Endothelial cell of umbilical vein (primary cell): ENCODE results near the gene ITIH4. TPM values are rescaled to one million over a fixed set of nuclear protein-coding genes. Genes with fewer than 3 reads are reported as not detected.

Experiments
- BruUV-seq: library from RNA; stranded (reverse); fragments of 400-500 nt; replicated peaks from 2 replicates; lab custom pipeline; 2021; lab: Mats Ljungman, UMichigan
- CTCF ChIA-PET: fragments of 300-600, 350-600 bp; sonication (Branson Sonifier 250); formaldehyde crosslinking; loops from one replicate; lab custom pipeline; 2021; ENCODE audit warnings: antibody characterized with exemption, inconsistent platforms; lab: Charles Lee
- POLR2A ChIA-PET: fragments of 300-600, 350-600 bp; sonication (Branson Sonifier 250); formaldehyde crosslinking; loops from one replicate; lab custom pipeline; 2021; ENCODE audit warnings: antibody characterized with exemption, inconsistent platforms; lab: Charles Lee
- DNase-seq: peaks from one replicate; pipeline ENCODE4 v3.0.0-alpha.2; 2011; ENCODE audit warnings: low read depth, low spot score
- FAIRE-seq: peaks from 2 replicates; lab custom pipeline; 2011; peaks lifted over from hg19 to GRCh38; lab: Jason Lieb, UNC
- H2AFZ ChIP-seq: 2 replicates; pipeline ENCODE4 v1.6.0; 2012; ENCODE audit warnings: low read depth, low read length, control low read depth, inconsistent platforms
- H3K27ac ChIP-seq: 2 replicates; pipeline ENCODE4 v1.5.1; 2011; ENCODE audit warnings: low read depth, mild to moderate bottlenecking, control low read depth, low read length, moderate library complexity; ENCODE audit not compliant: insufficient read depth
- H3K27me3 ChIP-seq, 2 experiments: 2 replicates each; pipeline versions ENCODE4 v1.6.0 to v1.6.1; 2011; ENCODE audit warnings: low read length in 2 of 2, mixed read lengths in 1 of 2; ENCODE audit not compliant: control insufficient read depth in 2 of 2, insufficient read depth in 2 of 2
- H3K36me3 ChIP-seq, 2 experiments: 2 replicates in 1 of 2; 3 replicates in 1 of 2; pipeline ENCODE4 v1.5.1; 2011; ENCODE audit warnings: low read length in 2 of 2, mild to moderate bottlenecking in 1 of 2, moderate library complexity in 1 of 2; ENCODE audit not compliant: control insufficient read depth in 2 of 2, insufficient read depth in 2 of 2; ENCODE audit errors: extremely low read depth in 1 of 2
- H3K4me1 ChIP-seq: 3 replicates; pipeline ENCODE4 v1.5.1; 2011; ENCODE audit warnings: mild to moderate bottlenecking, low read length; ENCODE audit not compliant: control insufficient read depth, insufficient read depth; ENCODE audit errors: extremely low read depth
- H3K4me2 ChIP-seq: 2 replicates; pipeline ENCODE4 v1.6.1; 2011; ENCODE audit warnings: low read length, control low read depth, mixed read lengths; ENCODE audit not compliant: insufficient read depth
- H3K4me3 ChIP-seq, 3 experiments: fragments of 200-600 bp in 1 of 3; sonication (generic), shearing (Covaris generic) in 1 of 3; replicated peaks in 1 of 3; 2 replicates each; pipeline ENCODE4 v1.5.1; 2011 to 2016; ENCODE audit warnings: control low read depth in 3 of 3, low read length in 3 of 3, mild to moderate bottlenecking in 2 of 3, inconsistent platforms in 1 of 3, low read depth in 1 of 3, moderate library complexity in 1 of 3; ENCODE audit not compliant: insufficient read depth in 1 of 3
- H3K79me2 ChIP-seq: 2 replicates; pipeline ENCODE4 v1.6.0; 2012; ENCODE audit warnings: low read length, inconsistent platforms; ENCODE audit not compliant: control insufficient read depth, insufficient read depth
- H3K9ac ChIP-seq: replicated peaks from 2 replicates; pipeline ENCODE3; 2011; ENCODE audit warnings: low read length, control low read depth; ENCODE audit not compliant: insufficient read depth; ENCODE audit errors: extremely low read depth
- H3K9me1 ChIP-seq: replicated peaks from 3 replicates; pipeline ENCODE4 v1.6.0; 2011; ENCODE audit warnings: mild to moderate bottlenecking, low read length; ENCODE audit not compliant: control insufficient read depth, insufficient read depth; ENCODE audit errors: extremely low read depth
- H3K9me3 ChIP-seq: replicated peaks from 2 replicates; pipeline ENCODE4 v1.5.1; 2012; ENCODE audit warnings: low read length, inconsistent platforms; ENCODE audit not compliant: control insufficient read depth, insufficient read depth
- H4K20me1 ChIP-seq: replicated peaks from 2 replicates; pipeline ENCODE3; 2011; ENCODE audit warnings: mild to moderate bottlenecking, low read length; ENCODE audit not compliant: control insufficient read depth, insufficient read depth; ENCODE audit errors: extremely low read depth
- CTCF ChIP-seq, 2 donors: IDR thresholded peaks; 1 replicate in 1 of 2; 2 replicates in 1 of 2; pipeline ENCODE4 v1.5.1; 2011; ENCODE audit warnings: low read length in 2 of 2, mild to moderate bottlenecking in 2 of 2, moderate library complexity in 2 of 2, control low read depth in 1 of 2, inconsistent platforms in 1 of 2, low read depth in 1 of 2; ENCODE audit not compliant: insufficient read depth in 1 of 2; ENCODE audit errors: extremely low read depth in 1 of 2
- EZH2 ChIP-seq: IDR thresholded peaks from 2 replicates; pipeline ENCODE4 v1.6.1; 2012; ENCODE audit warnings: borderline replicate concordance, low read depth, mild to moderate bottlenecking, moderate library complexity, low read length, inconsistent platforms; ENCODE audit not compliant: severe bottlenecking
- FOS ChIP-seq: IDR thresholded peaks from 2 replicates; pipeline ENCODE4 v1.6.1; 2011; ENCODE audit warnings: mild to moderate bottlenecking, low read length, moderate library complexity, borderline replicate concordance; ENCODE audit not compliant: insufficient read depth
- GATA2 ChIP-seq: IDR thresholded peaks from 2 replicates; pipeline ENCODE4 v1.7.0; 2011; ENCODE audit warnings: low read depth, mild to moderate bottlenecking, moderate library complexity, mixed read lengths, low read length; ENCODE audit not compliant: insufficient read length, insufficient read depth
- JUN ChIP-seq: IDR thresholded peaks from 2 replicates; pipeline ENCODE4 v1.6.1; 2011; ENCODE audit warnings: borderline replicate concordance, low read depth; ENCODE audit not compliant: insufficient read length, insufficient read depth
- MAX ChIP-seq: IDR thresholded peaks from 2 replicates; pipeline ENCODE4 v1.6.1; 2011; ENCODE audit not compliant: insufficient read depth, insufficient read length
- MYC ChIP-seq: IDR thresholded peaks from one replicate; pipeline ENCODE4 v1.6.1; 2011; ENCODE audit warnings: mild to moderate bottlenecking, low read depth, low read length
- POLR2A ChIP-seq: IDR thresholded peaks from 2 replicates; pipeline ENCODE4 v1.6.1; 2012; ENCODE audit warnings: low read depth, mild to moderate bottlenecking, control low read depth, low read length
- POLR2AphosphoS5 ChIP-seq: IDR thresholded peaks from 2 replicates; pipeline ENCODE4 v1.6.1; 2012; ENCODE audit warnings: low read depth, mild to moderate bottlenecking, control low read depth, low read length, moderate library complexity; ENCODE audit not compliant: insufficient read depth
- dilution Hi-C: fragments of 300-500 bp; cut with MboI; formaldehyde crosslinking; loops from one replicate; pipeline ENCODE4 v1.15.0; 2019; ENCODE audit warnings: low sequenced_read_pairs; ENCODE audit not compliant: extremely low pct_ligation_motif_present
- intact Hi-C: fragments of 100-400 bp; cut with micrococcal nuclease; formaldehyde crosslinking; loops from one replicate; pipeline ENCODE4 v1.10.0; 2022
- polyA plus RNA-seq, 4 experiments: library from polyadenylated mRNA; depleted of rRNA in 3 of 4; stranded (reverse) in 3 of 4; unstranded in 1 of 4; fragments of >200 nt; gene quantifications; 2 replicates each; pipeline versions ENCODE4 v1.2.1 to v1.2.3, GENCODE V29; 2011 to 2012; ENCODE audit warnings: missing spikeins in 1 of 4
- total RNA-seq: library from RNA; stranded (reverse); gene quantifications from 2 replicates; pipeline ENCODE4 v1.2.3, GENCODE V29; 2021

Gene ITIH4
- total and polyA plus RNA-seq, 2 donors (not counting 3 experiments of a cell fraction or from before 2014, with no cell fraction given), result 0.17 to 2.4 TPM

DNA sequence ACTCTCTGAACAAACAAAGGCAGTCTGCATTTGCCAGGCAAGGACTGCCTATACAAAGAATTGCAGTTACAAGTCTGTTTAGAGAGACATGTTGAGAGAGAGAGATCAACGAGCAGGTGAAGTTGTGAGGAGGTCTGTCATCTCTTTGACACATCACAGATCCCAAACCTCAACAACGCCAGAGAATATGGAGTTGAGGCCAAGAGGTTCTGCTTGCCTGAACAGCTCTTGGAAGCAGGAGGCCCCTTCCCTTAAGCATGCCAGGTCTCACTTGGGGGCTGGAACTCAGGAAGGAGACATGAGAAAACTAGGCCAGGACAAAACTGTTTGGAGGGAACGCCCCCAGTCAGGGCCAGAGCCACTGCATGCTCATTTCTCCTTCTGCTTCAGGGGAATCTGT lies 26.7 kb upstream of the ITIH4 start:
- no TSS peak for BruUV-seq
- CTCF ChIA-PET, result interaction anchor here (0.8 to 0.9 kb wide), 2 partner anchors 78 to 216 kb away, joined by 3 to 4 read pairs; no protein-coding TSS in a partner anchor

DNA sequence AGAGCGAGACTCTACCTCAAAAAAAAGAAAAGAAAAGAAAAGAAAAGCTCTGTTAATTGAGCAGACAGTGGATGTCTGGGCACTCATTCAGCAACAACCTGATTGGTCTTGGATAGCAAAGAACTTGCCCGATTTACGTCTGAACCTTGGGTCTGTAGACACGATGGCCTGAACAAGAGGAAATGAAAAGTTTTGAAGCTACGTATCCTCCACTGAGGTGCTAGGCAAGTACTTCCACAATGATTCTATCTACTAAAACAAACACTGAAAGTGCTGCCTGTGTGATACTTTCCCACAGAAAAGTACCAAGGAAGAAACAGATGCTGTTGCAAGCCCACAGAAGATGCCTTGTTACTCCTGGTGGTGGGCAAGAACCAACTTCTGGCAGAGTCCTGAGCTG lies 26.2 kb upstream of the ITIH4 start:
- FAIRE-seq (no peak), DNase-seq (no peak)
- intact Hi-C loops (no loop called here), dilution Hi-C loops (no loop called here)
- Histone ChIP-seq H3K27ac (no peak overlapping the region), H4K20me1 (no peaks in the 10 kb centered on the region), H3K4me2 (no peak overlapping the region), H3K79me2 (no peaks in the 10 kb centered on the region), H3K9me1 (no peaks in the 10 kb centered on the region), H3K4me3 (no peak overlapping the region), H3K4me1 (no peaks in the 10 kb centered on the region), H3K27me3 (no peaks in the 10 kb centered on the region), H2AFZ (no peak overlapping the region), H3K9me3 (no peaks in the 10 kb centered on the region), H3K36me3 (peaks cover 0 to 3% of the 10 kb centered on the region in 2 experiments), H3K9ac (no peak overlapping the region)
- CTCF ChIA-PET, result interaction anchor here (0.8 to 0.9 kb wide), 2 partner anchors 78 to 216 kb away, joined by 3 to 4 read pairs; no protein-coding TSS in a partner anchor
- POLR2A ChIA-PET, result no interaction called here
- no TSS peak for BruUV-seq
- no peak for TF ChIP-seq MAX
- TF ChIP-seq EZH2, result no peak
- TF ChIP-seq MYC, result no peak
- TF ChIP-seq CTCF (IDR thresholded peaks at IDR 0.05; ENCODE audit: extremely low read depth in 1 of 2, insufficient read depth in 1 of 2, low read depth in 1 of 2, low read length in 2 of 2), result no peak
- no peak for TF ChIP-seq POLR2A
- TF ChIP-seq FOS, result no peak
- TF ChIP-seq JUN, result no peak
- no peak for TF ChIP-seq POLR2AphosphoS5
- TF ChIP-seq GATA2, result no peak

More for the DNA sequence above, 26.7 kb upstream of the ITIH4 start:
- intact Hi-C loops, result no loop called here
- Histone ChIP-seq H2AFZ (no peak overlapping the region), H3K4me3 (no peak overlapping the region), H3K36me3 (peaks cover 0 to 3% of the 10 kb centered on the region in 2 experiments), H4K20me1 (no peaks in the 10 kb centered on the region), H3K27ac (no peak overlapping the region), H3K9ac (no peak overlapping the region), H3K4me2 (no peak overlapping the region), H3K9me1 (no peaks in the 10 kb centered on the region), H3K27me3 (no peaks in the 10 kb centered on the region), H3K79me2 (no peaks in the 10 kb centered on the region), H3K4me1 (no peaks in the 10 kb centered on the region), H3K9me3 (no peaks in the 10 kb centered on the region)
- POLR2A ChIA-PET, result no interaction called here
- DNase-seq, result no peak
- no peak for TF ChIP-seq JUN
- dilution Hi-C loops, result no loop called here
- FAIRE-seq, result no peak
